ENCODE measurements around the gene PIGR. TPM values are rescaled to one million over a fixed set of nuclear protein-coding genes. Genes with fewer than 3 reads are reported as not detected.

Gene PIGR
- total and polyA plus RNA-seq, 3 donors from 2014 or later, result 0.38 TPM; not detected in 2

DNA sequence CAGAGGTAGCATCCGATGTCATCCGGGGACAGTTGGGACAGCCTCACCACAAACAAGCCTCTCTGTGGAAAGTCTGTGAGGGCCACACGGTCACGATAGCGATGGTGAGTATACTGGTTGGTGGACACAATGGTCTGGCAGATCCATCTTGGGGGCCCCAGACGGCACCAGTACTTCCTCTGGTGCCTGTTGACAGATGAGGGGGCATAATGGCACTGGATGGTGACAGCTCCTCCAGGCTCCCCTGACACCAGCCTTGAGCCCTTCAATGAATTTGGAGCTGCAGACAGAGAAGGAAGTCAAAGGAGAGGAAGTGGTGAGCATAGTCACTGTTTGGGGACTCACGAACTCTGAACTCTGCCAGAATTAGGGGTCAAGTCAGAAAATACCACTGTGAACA is 16.0 kb upstream of the PIGR start:
- TF ChIP-seq, protein P1, sequence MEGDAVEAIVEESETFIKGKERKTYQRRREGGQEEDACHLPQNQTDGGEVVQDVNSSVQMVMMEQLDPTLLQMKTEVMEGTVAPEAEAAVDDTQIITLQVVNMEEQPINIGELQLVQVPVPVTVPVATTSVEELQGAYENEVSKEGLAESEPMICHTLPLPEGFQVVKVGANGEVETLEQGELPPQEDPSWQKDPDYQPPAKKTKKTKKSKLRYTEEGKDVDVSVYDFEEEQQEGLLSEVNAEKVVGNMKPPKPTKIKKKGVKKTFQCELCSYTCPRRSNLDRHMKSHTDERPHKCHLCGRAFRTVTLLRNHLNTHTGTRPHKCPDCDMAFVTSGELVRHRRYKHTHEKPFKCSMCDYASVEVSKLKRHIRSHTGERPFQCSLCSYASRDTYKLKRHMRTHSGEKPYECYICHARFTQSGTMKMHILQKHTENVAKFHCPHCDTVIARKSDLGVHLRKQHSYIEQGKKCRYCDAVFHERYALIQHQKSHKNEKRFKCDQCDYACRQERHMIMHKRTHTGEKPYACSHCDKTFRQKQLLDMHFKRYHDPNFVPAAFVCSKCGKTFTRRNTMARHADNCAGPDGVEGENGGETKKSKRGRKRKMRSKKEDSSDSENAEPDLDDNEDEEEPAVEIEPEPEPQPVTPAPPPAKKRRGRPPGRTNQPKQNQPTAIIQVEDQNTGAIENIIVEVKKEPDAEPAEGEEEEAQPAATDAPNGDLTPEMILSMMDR (IDR thresholded peaks at IDR 0.05), result no peak
- TF ChIP-seq POLR2A (IDR thresholded peaks at IDR 0.05), result no peak
- Histone ChIP-seq H3K27me3 (no peaks in the 10 kb centered on the region), H3K27ac (no peak overlapping the region), H3K36me3 (ENCODE audit: low read depth, missing control alignments) (no peaks in the 10 kb centered on the region), H3K9me3 (no peaks in the 10 kb centered on the region), H3K4me3 (no peak overlapping the region), H3K4me1 (no peaks in the 10 kb centered on the region)
- intact Hi-C loops (cut with DNase I; ENCODE audit: low total_unique reads), result no loop called here
- 85 to 86% methylated on average over 7 of the region's 7 CpGs for WGBS, 2 donors
- no peak for DNase-seq

DNA sequence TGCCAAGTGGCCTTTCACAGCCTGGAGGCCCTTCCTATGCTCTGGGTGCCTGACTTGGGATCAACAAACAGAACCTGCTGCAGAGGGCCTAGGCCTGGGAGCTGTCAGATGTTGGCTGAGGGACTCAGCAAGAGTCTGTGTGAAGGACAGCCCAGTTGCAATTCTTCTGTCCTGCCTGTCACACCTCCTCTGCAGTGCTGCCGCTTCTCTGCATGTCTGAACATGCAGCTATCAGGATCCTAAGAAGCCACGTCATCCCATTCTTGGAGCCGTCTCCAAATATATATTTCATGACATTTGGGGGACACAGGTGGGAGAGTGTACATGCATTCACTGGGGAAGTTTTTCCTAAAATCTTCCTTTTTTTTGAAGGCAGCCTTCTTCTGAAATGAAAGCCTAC is 15.4 kb upstream of the PIGR start:
- no peaks in the 10 kb centered on the region for H3K27me3 ChIP-seq
- no peaks in the 10 kb centered on the region for H3K4me1 ChIP-seq
- no peak for TF ChIP-seq POLR2A (IDR thresholded peaks at IDR 0.05)
- TF ChIP-seq, protein P1 (IDR thresholded peaks at IDR 0.05), result no peak
- H3K9me3 ChIP-seq, result no peaks in the 10 kb centered on the region
- DNase-seq, result no peak
- WGBS, 2 donors, result 75 to 77% methylated on average over 3 of the region's 3 CpGs
- no peak overlapping the region for H3K27ac ChIP-seq
- no peaks in the 10 kb centered on the region for H3K36me3 ChIP-seq (ENCODE audit: low read depth, missing control alignments)
- H3K4me3 ChIP-seq, result no peak overlapping the region
- intact Hi-C loops (cut with DNase I; ENCODE audit: low total_unique reads), result no loop called here

DNA sequence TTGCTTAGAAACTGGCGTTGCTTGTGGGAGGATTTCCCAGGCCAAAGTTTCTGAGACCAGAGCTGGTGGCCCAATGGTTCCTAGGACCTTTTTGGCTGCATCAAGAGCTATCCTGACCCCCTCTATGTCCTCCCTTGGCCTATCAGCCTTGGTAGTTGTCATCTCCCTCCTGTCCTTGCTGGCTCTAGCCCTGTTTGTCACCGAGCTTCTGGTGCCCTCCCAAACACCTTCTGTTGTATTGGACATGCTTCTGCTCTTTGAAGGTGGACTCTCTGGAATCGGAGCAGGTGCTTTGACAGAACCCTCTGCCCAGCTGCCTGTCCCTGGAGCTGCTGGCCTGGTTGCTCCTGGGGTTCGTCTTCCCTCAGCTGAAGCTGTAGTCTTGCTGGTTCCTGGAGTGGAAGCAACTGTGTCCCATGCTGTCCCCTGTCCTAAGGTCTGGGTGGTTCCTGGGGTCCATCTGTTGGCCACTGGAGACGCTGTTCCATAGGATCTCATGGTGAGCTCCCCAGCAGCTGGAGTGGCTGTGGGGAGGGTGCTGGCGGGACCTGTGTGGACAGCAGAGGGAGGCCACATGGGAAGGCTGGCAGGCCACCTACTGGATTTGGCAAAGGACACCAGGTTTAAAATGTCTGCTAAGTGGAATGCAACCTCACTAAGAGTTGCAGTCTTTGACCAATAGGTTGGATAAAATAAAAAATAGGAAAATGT is 14.6 kb upstream of the PIGR start:
- no peak overlapping the region for H3K27ac ChIP-seq
- intact Hi-C loops (cut with DNase I; ENCODE audit: low total_unique reads), result no loop called here
- WGBS, 2 donors, result 89% methylated on average over 4 to 6 of the region's 6 CpGs

DNA sequence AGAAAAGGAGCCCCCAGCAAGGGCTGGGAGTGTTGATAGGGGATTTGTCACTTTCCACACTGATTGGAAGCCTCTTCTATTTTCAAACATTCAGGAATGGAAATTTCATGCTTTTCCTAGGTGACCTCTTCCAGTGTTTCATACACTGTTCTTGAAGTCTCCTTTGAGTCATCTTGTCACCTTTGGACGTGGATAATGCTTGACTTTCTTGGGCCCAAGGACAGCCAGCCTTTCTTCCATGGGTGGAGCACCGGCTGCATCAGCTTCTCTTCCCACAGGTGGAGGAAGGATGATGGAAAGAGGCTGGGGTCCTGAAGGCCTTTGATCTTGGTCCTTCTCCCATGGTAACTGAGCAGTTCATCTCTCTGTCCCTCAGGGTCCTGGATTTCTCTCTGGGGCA is 11.9 kb upstream of the PIGR start:
- intact Hi-C loops (cut with DNase I; ENCODE audit: low total_unique reads), result no loop called here
- TF ChIP-seq, protein P1 (IDR thresholded peaks at IDR 0.05), result no peak
- TF ChIP-seq POLR2A (IDR thresholded peaks at IDR 0.05), result no peak
- H3K27ac ChIP-seq, result no peak overlapping the region
- WGBS, 2 donors, result 88% methylated on average over 2 of the region's 2 CpGs
- no peaks in the 10 kb centered on the region for H3K36me3 ChIP-seq (ENCODE audit: low read depth, missing control alignments)
- no peaks in the 10 kb centered on the region for H3K27me3 ChIP-seq
- no peak overlapping the region for H3K4me3 ChIP-seq
- H3K9me3 ChIP-seq, result no peaks in the 10 kb centered on the region
- H3K4me1 ChIP-seq, result no peaks in the 10 kb centered on the region
- DNase-seq, result no peak

More for the DNA sequence above, 14.6 kb upstream of the PIGR start:
- H3K9me3 ChIP-seq, result no peaks in the 10 kb centered on the region
- H3K27me3 ChIP-seq, result no peaks in the 10 kb centered on the region
- H3K4me3 ChIP-seq, result no peak overlapping the region
- H3K36me3 ChIP-seq (ENCODE audit: low read depth, missing control alignments), result no peaks in the 10 kb centered on the region
- no peaks in the 10 kb centered on the region for H3K4me1 ChIP-seq
- DNase-seq, result no peak
- TF ChIP-seq, protein P1 (IDR thresholded peaks at IDR 0.05), result no peak
- TF ChIP-seq POLR2A (IDR thresholded peaks at IDR 0.05), result no peak

DNA sequence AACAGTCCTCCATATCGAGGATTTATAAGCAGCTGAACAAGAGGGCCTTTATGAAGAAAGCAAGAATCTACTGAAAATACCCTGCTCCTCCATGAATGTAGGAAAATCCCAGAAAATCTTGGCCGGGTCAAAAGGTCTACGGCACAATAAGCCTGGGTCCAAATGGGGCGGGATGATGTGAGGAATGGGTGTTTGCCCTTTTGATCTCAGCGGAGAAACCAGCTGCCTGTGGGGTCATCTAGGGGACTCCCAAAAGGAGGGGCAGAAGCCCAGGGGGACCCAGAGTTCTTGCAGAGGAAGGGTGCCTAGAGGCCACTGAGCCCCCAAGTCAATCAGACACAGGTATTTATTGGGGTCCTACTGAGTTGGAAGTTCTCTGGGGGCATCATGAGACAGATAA is 11.4 kb upstream of the PIGR start:
- WGBS, 2 donors, result 75 to 85% methylated on average over 5 of the region's 5 CpGs
- Histone ChIP-seq H3K9me3 (no peaks in the 10 kb centered on the region), H3K4me1 (no peaks in the 10 kb centered on the region), H3K4me3 (no peak overlapping the region), H3K27ac (no peak overlapping the region), H3K36me3 (ENCODE audit: low read depth, missing control alignments) (no peaks in the 10 kb centered on the region), H3K27me3 (no peaks in the 10 kb centered on the region)
- no peak for DNase-seq
- intact Hi-C loops (cut with DNase I; ENCODE audit: low total_unique reads), result no loop called here
- TF ChIP-seq, protein P1 (IDR thresholded peaks at IDR 0.05), result no peak
- TF ChIP-seq POLR2A (IDR thresholded peaks at IDR 0.05), result no peak

Measured in testis (tissue), 3 donors.